Measurements from ENCODE around the gene RXFP1.

The RXFP1 gene

GRCh38 chr4:158541506-158541905 lies 19.8 kb downstream of the RXFP1 start:
- no peak for TF ChIP-seq ZFX (IDR thresholded peaks at IDR 0.05)
- no peak for TF ChIP-seq CTCF (conservative IDR thresholded peaks at IDR 0.05)
- H3K27ac ChIP-seq: no peak overlapping the region

GRCh38 chr4:158543191-158543590 lies 21.5 kb downstream of the RXFP1 start:
- no peak overlapping the region for H3K27ac ChIP-seq
- TF ChIP-seq CTCF (conservative IDR thresholded peaks at IDR 0.05) (no peak), ZFX (IDR thresholded peaks at IDR 0.05) (no peak)

GRCh38 chr4:158544141-158544540 lies 22.5 kb downstream of the RXFP1 start:
- TF ChIP-seq ZFX (IDR thresholded peaks at IDR 0.05) (no peak), CTCF (conservative IDR thresholded peaks at IDR 0.05) (no peak)
- H3K27ac ChIP-seq: no peak overlapping the region

GRCh38 chr4:158553364-158553763 lies 31.7 kb downstream of the RXFP1 start:
- no peak overlapping the region for H3K27ac ChIP-seq
- TF ChIP-seq ZFX (IDR thresholded peaks at IDR 0.05) (no peak), CTCF (conservative IDR thresholded peaks at IDR 0.05) (no peak)

GRCh38 chr4:158560284-158560683 lies 38.6 kb downstream of the RXFP1 start:
- H3K27ac ChIP-seq: no peak overlapping the region
- no peak for TF ChIP-seq ZFX (IDR thresholded peaks at IDR 0.05)

GRCh38 chr4:158566860-158567259 lies 45.2 kb downstream of the RXFP1 start:
- H3K27ac ChIP-seq: no peak overlapping the region
- TF ChIP-seq CTCF (conservative IDR thresholded peaks at IDR 0.05): no peak
- TF ChIP-seq ZFX (IDR thresholded peaks at IDR 0.05): no peak

- TF ChIP-seq ZFX (IDR thresholded peaks at IDR 0.05) (no peak), CTCF (conservative IDR thresholded peaks at IDR 0.05) (no peak)
- H3K27ac ChIP-seq: no peak overlapping the region
These were observed 50.1 kb downstream of the RXFP1 start for GRCh38 chr4:158571736-158572135.

- no peak overlapping the region for H3K27ac ChIP-seq
- TF ChIP-seq ZFX (IDR thresholded peaks at IDR 0.05) (no peak), CTCF (conservative IDR thresholded peaks at IDR 0.05) (no peak)
These were observed 50.9 kb downstream of the RXFP1 start for GRCh38 chr4:158572608-158573007.

All from C4-2B (cell line).